Coronary artery (tissue), 2 donors: ENCODE data around the gene CREG1.

Source experiments
- DNase-seq: peaks from one replicate; pipeline ENCODE4 v3.0.0-alpha.2; 2017; ENCODE audit warnings: low spot score
- H3K27ac ChIP-seq, 2 donors: fragments of 200-600 bp; sonication (generic); one replicate each; pipeline ENCODE4 v1.5.1; 2016 to 2019
- H3K4me3 ChIP-seq: fragments of 200-600 bp; sonication (generic); 2 replicates; pipeline ENCODE4 v1.5.1; 2016; ENCODE audit warnings: mild to moderate bottlenecking, moderate library complexity
- TF ChIP-seq, protein P1 (sequence below): fragments of 200-600 bp; sonication (generic); IDR thresholded peaks from one replicate; pipeline ENCODE4 v1.5.1; 2019; ENCODE audit warnings: antibody characterized with exemption

Gene CREG1

DNA sequence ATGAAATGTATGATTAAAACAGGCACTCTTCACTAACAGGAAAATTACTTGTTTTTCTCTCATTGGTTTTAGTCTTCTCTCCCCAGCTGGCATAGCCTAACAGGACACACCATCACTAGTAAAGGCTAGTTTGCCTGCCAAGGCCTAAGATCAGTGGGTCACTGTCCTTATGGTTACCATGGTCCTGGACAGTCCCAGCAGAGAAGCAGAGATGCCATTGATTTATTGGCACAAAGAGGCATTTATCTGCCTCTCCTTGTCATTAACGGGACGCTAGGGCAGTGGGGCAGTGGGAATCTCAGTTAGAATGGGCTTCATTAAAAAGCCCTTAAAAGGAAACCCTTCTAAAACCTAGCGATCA, 49.1 kb downstream of the CREG1 start:
- no peak for DNase-seq
- TF ChIP-seq, protein P1, sequence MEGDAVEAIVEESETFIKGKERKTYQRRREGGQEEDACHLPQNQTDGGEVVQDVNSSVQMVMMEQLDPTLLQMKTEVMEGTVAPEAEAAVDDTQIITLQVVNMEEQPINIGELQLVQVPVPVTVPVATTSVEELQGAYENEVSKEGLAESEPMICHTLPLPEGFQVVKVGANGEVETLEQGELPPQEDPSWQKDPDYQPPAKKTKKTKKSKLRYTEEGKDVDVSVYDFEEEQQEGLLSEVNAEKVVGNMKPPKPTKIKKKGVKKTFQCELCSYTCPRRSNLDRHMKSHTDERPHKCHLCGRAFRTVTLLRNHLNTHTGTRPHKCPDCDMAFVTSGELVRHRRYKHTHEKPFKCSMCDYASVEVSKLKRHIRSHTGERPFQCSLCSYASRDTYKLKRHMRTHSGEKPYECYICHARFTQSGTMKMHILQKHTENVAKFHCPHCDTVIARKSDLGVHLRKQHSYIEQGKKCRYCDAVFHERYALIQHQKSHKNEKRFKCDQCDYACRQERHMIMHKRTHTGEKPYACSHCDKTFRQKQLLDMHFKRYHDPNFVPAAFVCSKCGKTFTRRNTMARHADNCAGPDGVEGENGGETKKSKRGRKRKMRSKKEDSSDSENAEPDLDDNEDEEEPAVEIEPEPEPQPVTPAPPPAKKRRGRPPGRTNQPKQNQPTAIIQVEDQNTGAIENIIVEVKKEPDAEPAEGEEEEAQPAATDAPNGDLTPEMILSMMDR, result no peak
- H3K27ac ChIP-seq, result no peak overlapping the region
- no peak overlapping the region for H3K4me3 ChIP-seq

DNA sequence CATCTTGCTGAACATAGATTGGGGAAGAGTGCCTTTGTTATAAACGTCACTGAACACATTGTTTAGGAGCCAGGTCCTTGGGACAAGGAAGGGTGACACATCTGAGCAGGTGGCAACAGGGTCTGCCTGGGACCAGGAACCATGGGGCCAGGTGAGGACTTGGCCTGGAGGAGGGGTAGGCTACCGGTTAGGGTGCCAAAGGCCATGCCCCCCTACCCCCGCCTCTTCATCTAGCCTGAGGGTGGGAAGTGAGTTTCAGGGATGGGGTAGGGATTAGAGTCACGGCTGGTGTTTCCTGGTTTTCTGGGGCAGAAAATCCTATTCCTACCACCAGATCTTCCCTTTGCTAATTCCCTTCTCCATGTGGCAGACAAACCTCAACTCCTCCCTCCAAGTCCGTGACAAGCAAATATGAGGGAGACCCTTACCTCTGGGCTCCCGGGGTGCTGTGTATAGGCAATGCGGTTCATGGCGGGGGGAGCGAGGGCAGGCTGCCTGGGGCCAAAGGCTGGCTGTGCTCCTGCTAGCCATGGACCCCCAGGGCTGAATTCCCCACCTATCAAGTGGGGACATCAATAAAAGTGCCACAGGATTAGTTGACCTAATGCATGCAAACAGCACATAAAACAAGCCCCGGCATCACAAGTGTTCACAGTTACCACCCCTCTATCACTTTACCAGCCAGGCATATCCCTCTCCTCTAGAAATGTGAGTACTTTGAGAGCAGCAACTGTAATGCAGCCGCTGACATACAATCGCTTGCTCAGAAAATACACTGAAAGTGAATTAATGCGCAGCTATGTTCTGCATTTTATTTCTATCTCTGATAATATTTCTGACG, 49.7 kb downstream of the CREG1 start:
- TF ChIP-seq, protein P1, result no peak
- Histone ChIP-seq H3K27ac (no peak overlapping the region), H3K4me3 (no peak overlapping the region)
- no peak for DNase-seq

DNA sequence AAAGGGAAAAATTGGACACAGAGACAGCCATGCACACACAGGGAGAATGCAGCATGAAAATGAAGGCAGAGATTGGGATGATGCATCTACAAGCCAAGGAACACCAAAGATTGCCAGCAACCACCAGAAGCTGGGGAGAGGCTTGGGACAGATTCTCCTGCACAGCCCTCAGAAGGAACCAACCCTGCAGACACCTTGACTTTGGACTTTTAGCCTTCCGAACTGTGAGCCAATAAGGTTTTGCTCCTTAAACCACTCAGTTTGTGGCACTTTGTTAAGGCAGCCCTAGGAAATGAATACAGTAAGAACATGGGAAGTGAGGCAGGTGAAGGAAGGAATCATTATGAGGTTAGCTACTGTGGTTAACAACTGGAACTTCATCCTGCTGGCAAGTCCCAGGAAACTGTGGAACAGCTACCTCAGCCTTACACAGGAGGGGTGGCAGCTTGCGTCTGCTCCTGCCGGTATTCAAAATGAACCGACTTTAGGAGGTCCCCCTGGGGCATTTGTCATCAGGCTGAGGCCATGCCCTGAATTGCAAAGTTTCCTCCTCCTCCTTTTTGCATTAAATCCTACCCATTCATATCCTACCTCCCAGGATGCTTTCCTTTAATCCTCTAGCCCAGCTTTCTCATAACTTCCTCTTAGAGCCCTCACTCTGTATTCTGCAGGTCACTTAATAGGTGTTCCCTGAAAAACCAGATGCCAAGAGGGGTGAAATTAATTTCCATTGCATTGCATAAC, 50.7 kb downstream of the CREG1 start:
- Histone ChIP-seq H3K27ac (no peak overlapping the region), H3K4me3 (no peak overlapping the region)
- TF ChIP-seq, protein P1, result no peak
- no peak for DNase-seq

DNA sequence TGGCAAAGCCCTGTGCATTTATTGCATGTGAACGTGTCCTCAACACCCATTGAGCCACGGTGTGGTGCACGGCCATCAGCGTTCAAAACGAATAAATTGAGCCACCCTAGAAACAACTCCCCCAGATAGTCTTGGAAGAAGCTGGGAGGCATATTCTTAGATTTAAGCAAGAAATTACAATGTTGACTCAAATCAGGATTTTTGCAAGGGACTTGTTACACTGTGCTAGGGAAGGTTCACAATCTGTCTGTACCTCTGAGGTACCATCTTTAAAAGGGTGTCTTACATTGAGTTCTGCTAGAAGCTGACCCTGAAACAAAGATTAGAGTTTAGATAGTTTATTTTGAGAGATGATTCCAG, 51.4 kb downstream of the CREG1 start:
- Histone ChIP-seq H3K4me3 (no peak overlapping the region), H3K27ac (no peak overlapping the region)
- no peak for DNase-seq
- TF ChIP-seq, protein P1, result no peak

DNA sequence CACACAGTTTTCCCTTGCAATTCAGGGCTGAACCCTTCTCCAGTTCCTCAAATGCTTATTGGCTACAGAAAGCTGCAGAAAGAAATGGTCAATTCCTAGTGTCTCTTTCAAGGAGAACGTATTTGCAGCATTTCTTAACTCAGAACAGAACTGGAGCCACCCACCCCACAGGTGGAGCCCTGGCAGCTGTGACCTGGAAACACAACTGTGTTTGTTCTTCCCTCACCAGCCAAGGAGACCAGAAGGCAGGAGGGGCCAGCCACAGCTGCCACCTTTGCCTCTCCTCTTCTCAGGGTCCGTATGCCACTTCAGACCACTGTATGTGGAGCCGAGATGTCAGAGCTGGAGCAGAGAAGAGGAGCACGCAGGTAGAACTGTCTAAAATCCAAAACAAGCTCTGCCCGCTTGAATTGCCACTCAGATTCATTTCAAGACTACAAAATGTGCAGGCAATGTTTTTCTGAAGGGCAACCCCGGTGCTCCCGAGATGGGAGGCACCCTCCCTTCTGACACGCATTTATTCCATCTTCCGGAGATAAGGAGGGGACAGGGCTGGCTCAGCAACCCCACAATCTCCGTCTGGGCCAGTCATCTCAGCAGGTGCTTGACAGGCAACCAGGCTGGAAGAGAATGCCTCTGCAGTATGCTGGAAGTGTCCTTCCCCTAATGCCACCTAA, 51.9 kb downstream of the CREG1 start:
- no peak overlapping the region for H3K4me3 ChIP-seq
- TF ChIP-seq, protein P1, result no peak
- no peak overlapping the region for H3K27ac ChIP-seq
- DNase-seq, result no peak

DNA sequence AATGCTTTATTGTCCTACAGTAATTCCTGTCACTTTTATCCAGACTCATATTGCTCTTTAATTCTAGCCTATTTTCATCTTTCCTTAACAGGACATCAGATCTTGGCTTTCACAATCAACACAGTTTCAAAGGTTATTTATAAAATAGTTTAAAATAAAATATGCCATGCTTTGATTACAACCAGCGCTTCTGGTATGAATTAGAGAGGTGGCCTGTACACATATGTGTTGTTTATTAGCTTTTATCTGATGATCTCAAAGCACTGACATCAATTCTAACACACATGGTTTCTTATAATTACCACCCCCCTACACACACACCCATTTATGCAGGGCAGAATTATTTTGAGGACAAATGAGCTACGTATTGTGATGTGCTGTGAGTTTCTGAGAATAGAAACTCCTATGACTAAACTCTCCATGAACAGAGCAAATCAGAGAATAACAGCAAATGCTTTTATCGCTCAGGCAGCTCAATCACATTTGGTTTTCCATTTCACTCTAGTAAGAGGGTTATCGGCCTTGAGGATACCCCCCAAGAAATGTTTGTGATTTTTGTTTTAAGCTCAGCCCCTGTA, 53.2 kb downstream of the CREG1 start:
- H3K4me3 ChIP-seq, result no peak overlapping the region
- no peak overlapping the region for H3K27ac ChIP-seq
- TF ChIP-seq, protein P1, result no peak
- no peak for DNase-seq
